HepG2 (cell line): Measurements from ENCODE around the gene ABCA8. TPM values are rescaled to one million over a fixed set of nuclear protein-coding genes. Genes with fewer than 3 reads are reported as not detected.

Source experiments
- AGO2 ChIP-seq: fragments of 200-400 bp; formaldehyde crosslinking; optimal IDR thresholded peaks from 2 replicates; pipeline ENCODE3; 2017; ENCODE audit warnings: mild to moderate bottlenecking, low read depth, low read length, moderate library complexity
- polyA plus RNA-seq, 8 experiments: library from polyadenylated mRNA; depleted of rRNA in 3 of 8; stranded (reverse) in 7 of 8; unstranded in 1 of 8; fragments of >200 nt; fragmentation: Illumina TruSeq in 4 of 8; extraction: Trizol in 4 of 8; gene quantifications; 2 replicates each; pipeline versions ENCODE4 v1.2.1 to v1.2.3, GENCODE V29; 2011 to 2016; ENCODE audit warnings: low read depth in 4 of 8, missing spikeins in 1 of 8, mixed read lengths in 1 of 8; ENCODE audit not compliant: insufficient read depth in 1 of 8
- total RNA-seq, 5 experiments: library from RNA; depleted of rRNA; stranded (reverse); fragments of >200 nt; fragmentation: Illumina TruSeq; extraction: Trizol; gene quantifications; 2 replicates each; pipeline ENCODE4 v1.2.3, GENCODE V29; 2016; ENCODE audit warnings: low read depth in 1 of 5
- TF ChIP-seq, protein P1 (sequence below): sonication (generic); formaldehyde crosslinking; IDR thresholded peaks from one replicate; pipeline ENCODE4 v1.5.1; 2020; ENCODE audit warnings: mild to moderate bottlenecking, missing genetic modification reagents; ENCODE audit errors: not compliant biosample characterization
- TF ChIP-seq, protein P2 (sequence below): sonication (generic); formaldehyde crosslinking; IDR thresholded peaks from 2 replicates; pipeline ENCODE4 v1.4.0; 2020; ENCODE audit warnings: missing genetic modification reagents, borderline replicate concordance
- TF ChIP-seq, protein P3 (sequence below): IDR thresholded peaks from 2 replicates; pipeline ENCODE4 v1.6.1; 2016

The ABCA8 gene
- total and polyA plus RNA-seq, 2 of the 13 experiments (the other 11 are each of a cell fraction or from before 2014, with no cell fraction given) = 0.05 to 0.18 TPM

DNA sequence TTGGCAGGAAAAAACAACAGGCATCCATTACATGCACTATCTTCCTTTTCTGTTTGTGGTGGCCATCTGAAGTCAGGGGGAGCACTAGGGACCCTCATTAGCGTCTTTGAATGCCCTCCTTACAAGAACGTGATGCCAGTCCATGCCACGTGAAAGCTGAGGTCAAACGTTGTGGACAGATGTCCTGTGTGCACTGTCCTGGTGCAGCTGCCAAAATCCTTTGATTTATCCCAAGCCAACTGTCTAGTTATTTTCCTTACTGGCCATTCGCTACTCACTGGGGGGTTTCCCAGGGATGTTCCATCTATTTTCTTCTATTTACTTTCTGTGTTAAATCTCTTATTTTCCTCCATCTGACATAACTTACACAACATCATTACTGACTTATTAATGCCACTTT, 135.7 kb downstream of the ABCA8 start (continued):
- TF ChIP-seq, protein P1, sequence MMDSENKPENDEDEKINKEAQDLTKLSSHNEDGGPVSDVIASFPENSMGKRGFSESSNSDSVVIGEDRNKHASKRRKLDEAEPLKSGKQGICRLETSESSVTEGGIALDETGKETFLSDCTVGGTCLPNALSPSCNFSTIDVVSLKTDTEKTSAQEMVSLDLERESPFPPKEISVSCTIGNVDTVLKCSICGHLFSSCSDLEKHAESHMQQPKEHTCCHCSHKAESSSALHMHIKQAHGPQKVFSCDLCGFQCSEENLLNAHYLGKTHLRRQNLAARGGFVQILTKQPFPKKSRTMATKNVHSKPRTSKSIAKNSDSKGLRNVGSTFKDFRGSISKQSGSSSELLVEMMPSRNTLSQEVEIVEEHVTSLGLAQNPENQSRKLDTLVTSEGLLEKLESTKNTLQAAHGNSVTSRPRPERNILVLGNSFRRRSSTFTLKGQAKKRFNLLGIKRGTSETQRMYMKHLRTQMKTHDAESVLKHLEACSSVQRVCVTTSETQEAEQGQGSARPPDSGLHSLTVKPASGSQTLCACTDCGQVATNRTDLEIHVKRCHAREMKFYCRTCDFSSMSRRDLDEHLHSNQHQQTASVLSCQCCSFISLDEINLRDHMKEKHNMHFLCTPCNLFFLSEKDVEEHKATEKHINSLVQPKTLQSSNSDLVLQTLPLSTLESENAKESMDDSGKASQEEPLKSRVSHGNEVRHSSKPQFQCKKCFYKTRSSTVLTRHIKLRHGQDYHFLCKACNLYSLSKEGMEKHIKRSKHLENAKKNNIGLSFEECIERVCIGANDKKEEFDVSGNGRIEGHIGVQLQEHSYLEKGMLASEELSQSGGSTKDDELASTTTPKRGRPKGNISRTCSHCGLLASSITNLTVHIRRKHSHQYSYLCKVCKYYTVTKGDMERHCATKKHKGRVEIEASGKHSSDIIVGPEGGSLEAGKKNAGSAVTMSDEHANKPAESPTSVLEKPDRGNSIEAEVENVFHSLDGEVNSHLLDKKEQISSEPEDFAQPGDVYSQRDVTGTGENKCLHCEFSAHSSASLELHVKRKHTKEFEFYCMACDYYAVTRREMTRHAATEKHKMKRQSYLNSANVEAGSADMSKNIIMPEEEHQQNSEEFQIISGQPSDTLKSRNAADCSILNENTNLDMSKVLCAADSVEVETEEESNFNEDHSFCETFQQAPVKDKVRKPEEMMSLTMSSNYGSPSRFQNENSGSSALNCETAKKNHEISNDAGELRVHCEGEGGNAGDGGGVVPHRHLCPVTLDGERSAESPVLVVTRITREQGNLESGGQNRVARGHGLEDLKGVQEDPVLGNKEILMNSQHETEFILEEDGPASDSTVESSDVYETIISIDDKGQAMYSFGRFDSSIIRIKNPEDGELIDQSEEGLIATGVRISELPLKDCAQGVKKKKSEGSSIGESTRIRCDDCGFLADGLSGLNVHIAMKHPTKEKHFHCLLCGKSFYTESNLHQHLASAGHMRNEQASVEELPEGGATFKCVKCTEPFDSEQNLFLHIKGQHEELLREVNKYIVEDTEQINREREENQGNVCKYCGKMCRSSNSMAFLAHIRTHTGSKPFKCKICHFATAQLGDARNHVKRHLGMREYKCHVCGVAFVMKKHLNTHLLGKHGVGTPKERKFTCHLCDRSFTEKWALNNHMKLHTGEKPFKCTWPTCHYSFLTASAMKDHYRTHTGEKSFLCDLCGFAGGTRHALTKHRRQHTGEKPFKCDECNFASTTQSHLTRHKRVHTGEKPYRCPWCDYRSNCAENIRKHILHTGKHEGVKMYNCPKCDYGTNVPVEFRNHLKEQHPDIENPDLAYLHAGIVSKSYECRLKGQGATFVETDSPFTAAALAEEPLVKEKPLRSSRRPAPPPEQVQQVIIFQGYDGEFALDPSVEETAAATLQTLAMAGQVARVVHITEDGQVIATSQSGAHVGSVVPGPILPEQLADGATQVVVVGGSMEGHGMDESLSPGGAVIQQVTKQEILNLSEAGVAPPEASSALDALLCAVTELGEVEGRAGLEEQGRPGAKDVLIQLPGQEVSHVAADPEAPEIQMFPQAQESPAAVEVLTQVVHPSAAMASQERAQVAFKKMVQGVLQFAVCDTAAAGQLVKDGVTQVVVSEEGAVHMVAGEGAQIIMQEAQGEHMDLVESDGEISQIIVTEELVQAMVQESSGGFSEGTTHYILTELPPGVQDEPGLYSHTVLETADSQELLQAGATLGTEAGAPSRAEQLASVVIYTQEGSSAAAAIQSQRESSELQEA = no peak
- TF ChIP-seq AGO2 = no peak
- TF ChIP-seq, protein P2, sequence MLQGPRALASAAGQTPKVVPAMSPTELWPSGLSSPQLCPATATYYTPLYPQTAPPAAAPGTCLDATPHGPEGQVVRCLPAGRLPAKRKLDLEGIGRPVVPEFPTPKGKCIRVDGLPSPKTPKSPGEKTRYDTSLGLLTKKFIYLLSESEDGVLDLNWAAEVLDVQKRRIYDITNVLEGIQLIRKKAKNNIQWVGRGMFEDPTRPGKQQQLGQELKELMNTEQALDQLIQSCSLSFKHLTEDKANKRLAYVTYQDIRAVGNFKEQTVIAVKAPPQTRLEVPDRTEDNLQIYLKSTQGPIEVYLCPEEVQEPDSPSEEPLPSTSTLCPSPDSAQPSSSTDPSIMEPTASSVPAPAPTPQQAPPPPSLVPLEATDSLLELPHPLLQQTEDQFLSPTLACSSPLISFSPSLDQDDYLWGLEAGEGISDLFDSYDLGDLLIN (CRISPR knock-in tag) = no peak
- TF ChIP-seq, protein P3, sequence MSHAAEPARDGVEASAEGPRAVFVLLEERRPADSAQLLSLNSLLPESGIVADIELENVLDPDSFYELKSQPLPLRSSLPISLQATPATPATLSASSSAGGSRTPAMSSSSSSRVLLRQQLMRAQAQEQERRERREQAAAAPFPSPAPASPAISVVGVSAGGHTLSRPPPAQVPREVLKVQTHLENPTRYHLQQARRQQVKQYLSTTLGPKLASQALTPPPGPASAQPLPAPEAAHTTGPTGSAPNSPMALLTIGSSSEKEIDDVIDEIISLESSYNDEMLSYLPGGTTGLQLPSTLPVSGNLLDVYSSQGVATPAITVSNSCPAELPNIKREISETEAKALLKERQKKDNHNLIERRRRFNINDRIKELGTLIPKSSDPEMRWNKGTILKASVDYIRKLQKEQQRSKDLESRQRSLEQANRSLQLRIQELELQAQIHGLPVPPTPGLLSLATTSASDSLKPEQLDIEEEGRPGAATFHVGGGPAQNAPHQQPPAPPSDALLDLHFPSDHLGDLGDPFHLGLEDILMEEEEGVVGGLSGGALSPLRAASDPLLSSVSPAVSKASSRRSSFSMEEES (CRISPR knock-in tag) = no peak

Other genes starting within 250 kb of the ABCA8 start
- 0.04 TPM in 1 of 2 replicates, not detected in the other for gene ABCA9, start 105.5 kb upstream of the ABCA8 start, total RNA-seq (2016; rRNA removed; fragmentation: Illumina TruSeq; extraction: Trizol)
- gene ABCA9, start 105.5 kb upstream of the ABCA8 start, polyA plus RNA-seq (2011; rRNA removed) = 0.03 TPM in 1 of 2 replicates, not detected in the other
- gene ABCA6, start 186.5 kb upstream of the ABCA8 start, total RNA-seq (2016; rRNA removed; fragmentation: Illumina TruSeq; extraction: Trizol) = 0.11 TPM in 1 of 2 replicates, not detected in the other
- gene ABCA6, start 186.5 kb upstream of the ABCA8 start, polyA plus RNA-seq (2011; rRNA removed) = 0.05 and 0.17 TPM in 2 replicates